GM10266 (cell line): Measurements from ENCODE around the gene METTL6.
A peak's percentile ranks its signal among the peaks of the same experiment; 100 is the strongest.
"Not testable (repeated sequence)": the region's sequence is repeated elsewhere in the genome, so short reads cannot be mapped to it uniquely, and the experiment has no call there.

ENCODE experiments used
- DNase-seq: peaks from one replicate; pipeline ENCODE4 v3.0.0; 2012; ENCODE audit errors: extremely low spot score
- TF ChIP-seq, protein P1 (sequence below): IDR thresholded peaks from 2 replicates; pipeline ENCODE4 v1.5.1; 2012; ENCODE audit warnings: mild to moderate bottlenecking, low read depth; ENCODE audit not compliant: control insufficient read depth, insufficient read depth; ENCODE audit errors: missing control alignments

METTL6 gene

DNA sequence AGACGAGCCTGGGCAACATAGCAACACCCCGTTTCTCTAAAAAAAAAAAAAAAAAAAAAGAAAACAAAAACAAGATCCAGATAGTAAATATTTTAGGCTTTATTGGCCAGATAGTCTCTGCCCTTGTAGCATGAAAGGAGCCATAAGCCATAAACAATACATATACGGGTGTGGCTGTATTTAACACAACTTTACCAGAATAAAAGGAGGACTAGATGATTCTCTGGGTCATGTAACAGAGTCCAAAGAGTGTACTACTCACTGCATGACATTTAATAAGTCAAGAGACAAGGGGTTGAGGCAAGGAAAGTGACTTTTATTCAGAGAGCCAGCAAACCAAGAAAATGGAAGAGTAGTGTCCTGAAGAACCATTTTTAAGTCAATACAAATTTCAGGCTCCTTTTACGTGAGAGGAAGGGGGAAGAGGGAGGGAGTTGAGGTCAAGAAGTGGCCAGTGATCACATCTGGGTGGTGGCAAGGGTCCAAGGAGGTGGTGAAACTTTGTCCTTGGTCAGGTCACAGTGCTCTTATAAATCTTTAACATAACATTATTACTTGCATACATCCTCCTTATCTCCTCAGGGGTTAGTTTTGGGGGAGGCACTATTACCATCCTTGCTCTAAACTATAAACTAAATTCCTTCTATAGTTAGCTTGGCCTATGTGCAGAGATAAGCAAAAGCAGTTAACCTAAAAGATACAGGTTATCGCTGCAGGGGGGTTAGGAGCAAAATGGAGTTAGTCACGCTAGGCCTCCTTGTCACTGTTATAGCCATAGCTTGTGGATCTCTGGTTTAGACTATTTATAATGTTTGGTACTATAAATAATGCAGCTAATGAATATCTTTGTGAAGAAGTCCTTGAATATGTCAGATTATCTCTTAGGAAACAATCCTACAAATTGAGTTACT lies 46.1 kb downstream of the METTL6 start:
- no peak for DNase-seq
- TF ChIP-seq, protein P1, sequence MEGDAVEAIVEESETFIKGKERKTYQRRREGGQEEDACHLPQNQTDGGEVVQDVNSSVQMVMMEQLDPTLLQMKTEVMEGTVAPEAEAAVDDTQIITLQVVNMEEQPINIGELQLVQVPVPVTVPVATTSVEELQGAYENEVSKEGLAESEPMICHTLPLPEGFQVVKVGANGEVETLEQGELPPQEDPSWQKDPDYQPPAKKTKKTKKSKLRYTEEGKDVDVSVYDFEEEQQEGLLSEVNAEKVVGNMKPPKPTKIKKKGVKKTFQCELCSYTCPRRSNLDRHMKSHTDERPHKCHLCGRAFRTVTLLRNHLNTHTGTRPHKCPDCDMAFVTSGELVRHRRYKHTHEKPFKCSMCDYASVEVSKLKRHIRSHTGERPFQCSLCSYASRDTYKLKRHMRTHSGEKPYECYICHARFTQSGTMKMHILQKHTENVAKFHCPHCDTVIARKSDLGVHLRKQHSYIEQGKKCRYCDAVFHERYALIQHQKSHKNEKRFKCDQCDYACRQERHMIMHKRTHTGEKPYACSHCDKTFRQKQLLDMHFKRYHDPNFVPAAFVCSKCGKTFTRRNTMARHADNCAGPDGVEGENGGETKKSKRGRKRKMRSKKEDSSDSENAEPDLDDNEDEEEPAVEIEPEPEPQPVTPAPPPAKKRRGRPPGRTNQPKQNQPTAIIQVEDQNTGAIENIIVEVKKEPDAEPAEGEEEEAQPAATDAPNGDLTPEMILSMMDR = no peak

DNA sequence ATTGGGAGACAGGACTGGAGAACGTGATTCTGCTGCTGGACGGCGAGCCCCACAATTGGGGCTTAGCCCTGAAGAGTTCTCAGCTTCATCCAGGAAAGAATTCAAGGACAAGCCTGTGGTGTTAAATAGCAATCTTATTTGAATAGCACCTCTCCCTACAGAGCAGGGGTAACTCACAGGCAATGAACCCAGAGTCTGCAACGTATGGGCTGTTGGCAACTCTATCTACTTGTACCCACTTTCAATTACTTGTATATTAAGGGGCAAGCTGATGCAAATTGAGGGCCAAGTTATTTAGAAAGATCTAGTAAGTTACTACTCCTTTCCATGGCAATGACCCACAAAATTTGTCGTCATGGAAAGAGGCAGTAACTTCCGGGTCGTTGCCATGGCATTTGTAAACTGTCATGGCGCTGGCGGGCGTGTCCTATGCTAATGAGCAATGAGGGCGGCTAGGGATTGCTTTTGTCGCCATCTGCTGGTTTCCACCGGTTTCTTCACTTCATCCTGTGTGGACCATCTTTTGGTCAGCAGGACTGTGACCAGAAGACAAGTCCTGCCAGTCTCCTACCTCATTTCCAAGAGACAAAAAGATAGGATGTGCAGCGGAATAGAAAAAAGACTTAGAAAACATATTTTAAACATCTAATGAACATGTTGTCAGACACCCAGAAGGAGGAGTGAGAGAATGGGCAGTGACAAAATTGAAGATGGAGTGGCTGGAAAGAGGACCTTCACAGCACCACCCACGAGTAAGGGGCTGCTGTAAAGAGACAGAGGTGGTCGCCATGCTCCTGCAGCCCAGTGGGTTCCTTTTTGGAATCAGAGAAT lies 49.2 kb downstream of the METTL6 start:
- DNase-seq = peak; percentile 74
- TF ChIP-seq, protein P1 = peak; percentile 74

DNA sequence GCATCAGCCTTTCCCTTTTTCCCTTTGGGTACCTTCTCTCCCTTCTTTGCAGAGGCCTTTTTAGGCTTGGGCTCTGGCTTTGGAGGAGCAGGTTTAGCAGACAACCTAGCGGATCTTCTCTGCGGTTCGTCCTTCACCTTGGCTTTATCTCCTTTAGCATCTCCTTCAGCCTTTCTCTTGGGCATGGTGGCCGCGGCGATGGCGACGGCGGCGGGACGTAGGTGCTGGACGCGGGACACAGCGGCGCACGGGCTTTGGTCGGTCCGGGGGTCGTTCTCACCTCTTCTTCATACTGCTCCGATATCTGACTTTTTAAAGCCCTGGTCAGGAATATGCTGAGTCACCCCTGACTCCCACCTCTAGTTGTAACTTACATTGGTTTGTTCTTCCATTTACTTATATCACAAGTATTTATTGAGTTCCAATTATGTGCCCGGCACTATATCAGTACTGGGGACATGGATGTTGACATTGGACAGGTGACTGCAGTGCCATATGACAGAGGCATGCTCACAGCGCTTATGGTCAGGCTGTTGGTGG lies 51.8 kb downstream of the METTL6 start:
- DNase-seq = no peak
- TF ChIP-seq, protein P1 = no peak

DNA sequence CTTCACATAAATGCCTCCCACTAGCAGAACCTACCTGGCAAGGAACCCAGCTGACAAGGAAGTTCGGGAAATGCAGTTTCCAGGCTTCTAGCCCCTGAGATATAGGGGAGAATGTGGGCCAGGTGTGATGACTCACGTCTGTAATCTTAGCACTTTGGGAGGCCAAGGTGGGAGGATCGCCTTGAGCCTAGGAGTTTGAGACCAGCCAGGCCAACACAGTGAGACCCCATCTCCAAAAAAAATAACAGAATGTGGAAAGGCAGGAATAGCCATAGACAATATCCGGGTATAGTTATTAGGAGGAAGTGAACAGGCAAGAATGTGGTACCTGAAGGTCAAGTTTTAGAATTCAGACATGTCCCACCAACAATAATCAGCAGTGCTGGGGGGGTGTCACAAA lies 54.4 kb downstream of the METTL6 start:
- TF ChIP-seq, protein P1 = no peak
- DNase-seq = no peak

DNA sequence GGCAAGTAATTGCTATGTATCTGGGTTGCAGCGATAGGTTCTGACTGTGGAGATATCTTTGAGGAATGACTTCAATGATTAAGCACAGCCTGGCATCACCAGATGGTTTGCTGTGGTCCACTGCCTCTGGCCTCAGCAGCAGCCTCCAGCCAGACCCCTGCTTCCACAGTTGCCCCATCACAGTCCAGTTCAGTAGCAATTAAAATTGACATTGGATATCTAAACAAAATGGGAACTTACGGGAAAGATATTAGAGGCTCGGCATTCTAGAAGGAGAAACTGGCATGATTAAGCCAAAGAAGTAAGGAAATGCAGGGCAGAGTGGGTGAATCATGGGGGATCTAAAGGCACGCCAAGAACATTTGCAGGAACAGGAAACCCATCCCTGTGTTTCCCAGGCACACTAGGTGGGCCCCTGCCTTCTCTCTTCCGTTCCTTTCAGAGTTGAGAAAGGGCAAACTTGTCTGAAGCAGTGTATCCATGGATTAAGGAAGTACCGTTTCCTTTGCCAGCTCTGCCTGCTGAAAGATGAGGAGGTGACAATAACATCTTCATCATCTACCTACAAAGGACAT lies 58.7 kb downstream of the METTL6 start:
- TF ChIP-seq, protein P1 = no peak
- DNase-seq = no peak

DNA sequence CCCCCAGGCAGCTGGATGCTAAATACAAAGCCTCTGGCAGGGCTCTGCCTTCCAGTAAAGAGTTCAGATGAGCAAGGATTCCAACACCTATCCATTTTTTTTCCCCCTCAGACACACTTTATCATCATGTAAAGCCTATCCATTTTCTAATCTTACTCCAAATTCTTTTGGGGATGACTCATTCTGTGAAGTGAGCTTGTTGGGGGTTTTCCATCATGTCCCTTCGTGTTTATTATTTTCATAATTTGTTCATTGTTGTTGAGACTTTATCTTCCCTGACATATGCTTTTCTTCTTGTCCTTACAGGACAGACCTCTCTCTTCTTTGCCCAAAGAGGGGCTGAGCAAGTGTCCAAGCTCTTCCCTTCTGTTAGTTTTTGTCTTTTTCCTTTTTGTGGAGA lies 60.3 kb downstream of the METTL6 start:
- no peak for DNase-seq
- TF ChIP-seq, protein P1 = no peak

DNA sequence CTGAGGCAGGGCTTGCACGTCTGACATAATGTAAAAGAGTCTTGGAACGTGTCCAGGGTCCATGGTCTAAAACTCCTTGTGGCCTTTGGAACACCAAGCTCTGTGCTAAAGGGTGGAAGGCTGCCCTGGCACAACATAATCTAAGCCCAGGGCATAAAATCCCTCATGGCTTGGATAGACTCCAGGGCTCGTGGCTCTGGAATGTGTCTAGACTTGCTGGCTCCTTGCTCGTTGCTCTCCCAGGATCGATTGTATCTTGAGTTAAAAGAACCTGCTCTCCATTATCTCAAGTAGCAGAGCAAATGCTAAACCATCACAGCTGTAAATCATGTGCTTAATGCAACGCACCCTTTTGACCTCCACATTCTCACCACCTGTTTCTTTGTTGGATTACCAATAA lies 63.3 kb downstream of the METTL6 start:
- not testable (repeated sequence) for DNase-seq
